Measurements from ENCODE around the gene SRF. TPM values are rescaled to one million over a fixed set of nuclear protein-coding genes. Genes with fewer than 3 reads are reported as not detected.

The SRF gene
- total RNA-seq, 1 experiment from 2014 or later: 46.2 TPM

DNA sequence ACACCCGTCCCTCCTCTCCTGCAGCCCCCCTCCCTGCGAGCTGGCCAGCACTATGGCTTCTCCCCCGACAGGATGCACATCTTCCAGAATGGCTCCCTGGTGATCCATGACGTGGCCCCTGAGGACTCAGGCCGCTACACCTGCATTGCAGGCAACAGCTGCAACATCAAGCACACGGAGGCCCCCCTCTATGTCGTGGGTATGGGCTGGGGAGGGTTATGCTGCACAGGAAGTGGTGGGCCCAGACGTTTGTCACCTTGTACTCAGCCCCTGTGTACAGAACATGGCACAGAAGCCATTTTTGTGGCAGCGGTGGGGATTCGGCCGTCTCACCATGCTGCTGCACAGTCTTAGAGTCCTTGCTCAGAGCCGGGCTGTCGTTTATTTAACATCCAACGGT lies 29.0 kb upstream of the SRF start:
- POLR2A ChIA-PET: no interaction called here
- H3K27ac Mint-ChIP-seq: no peak overlapping the region
- DNase-seq (ENCODE audit: low spot score): no peak
- no peak overlapping the region for H3K4me3 Mint-ChIP-seq
- H3K9me3 Mint-ChIP-seq: no peaks in the 10 kb centered on the region
- H3K4me1 Mint-ChIP-seq: peaks cover 10% of the 10 kb centered on the region
- CTCF ChIA-PET: interaction anchor here (2.6 to 3.2 kb wide), 2 partner anchors 66 to 71 kb away, joined by 39 to 50 read pairs; partner anchors contain the start of gene PTK7
- H3K27me3 Mint-ChIP-seq (ENCODE audit: low read depth): no peaks in the 10 kb centered on the region; the same call in 1 of the 2 replicates
- peaks cover 12% of the 10 kb centered on the region for H3K36me3 Mint-ChIP-seq
- TF ChIP-seq TEAD4 (CRISPR knock-in tag; IDR thresholded peaks at IDR 0.05): no peak
- no peak for TF ChIP-seq HMGA2 (CRISPR knock-in tag; IDR thresholded peaks at IDR 0.05)
- TF ChIP-seq, protein P1, sequence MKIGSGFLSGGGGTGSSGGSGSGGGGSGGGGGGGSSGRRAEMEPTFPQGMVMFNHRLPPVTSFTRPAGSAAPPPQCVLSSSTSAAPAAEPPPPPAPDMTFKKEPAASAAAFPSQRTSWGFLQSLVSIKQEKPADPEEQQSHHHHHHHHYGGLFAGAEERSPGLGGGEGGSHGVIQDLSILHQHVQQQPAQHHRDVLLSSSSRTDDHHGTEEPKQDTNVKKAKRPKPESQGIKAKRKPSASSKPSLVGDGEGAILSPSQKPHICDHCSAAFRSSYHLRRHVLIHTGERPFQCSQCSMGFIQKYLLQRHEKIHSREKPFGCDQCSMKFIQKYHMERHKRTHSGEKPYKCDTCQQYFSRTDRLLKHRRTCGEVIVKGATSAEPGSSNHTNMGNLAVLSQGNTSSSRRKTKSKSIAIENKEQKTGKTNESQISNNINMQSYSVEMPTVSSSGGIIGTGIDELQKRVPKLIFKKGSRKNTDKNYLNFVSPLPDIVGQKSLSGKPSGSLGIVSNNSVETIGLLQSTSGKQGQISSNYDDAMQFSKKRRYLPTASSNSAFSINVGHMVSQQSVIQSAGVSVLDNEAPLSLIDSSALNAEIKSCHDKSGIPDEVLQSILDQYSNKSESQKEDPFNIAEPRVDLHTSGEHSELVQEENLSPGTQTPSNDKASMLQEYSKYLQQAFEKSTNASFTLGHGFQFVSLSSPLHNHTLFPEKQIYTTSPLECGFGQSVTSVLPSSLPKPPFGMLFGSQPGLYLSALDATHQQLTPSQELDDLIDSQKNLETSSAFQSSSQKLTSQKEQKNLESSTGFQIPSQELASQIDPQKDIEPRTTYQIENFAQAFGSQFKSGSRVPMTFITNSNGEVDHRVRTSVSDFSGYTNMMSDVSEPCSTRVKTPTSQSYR (CRISPR knock-in tag; IDR thresholded peaks at IDR 0.05): no peak
- no peak for TF ChIP-seq GABPB1 (CRISPR knock-in tag; IDR thresholded peaks at IDR 0.05)
- TF ChIP-seq, protein P2, sequence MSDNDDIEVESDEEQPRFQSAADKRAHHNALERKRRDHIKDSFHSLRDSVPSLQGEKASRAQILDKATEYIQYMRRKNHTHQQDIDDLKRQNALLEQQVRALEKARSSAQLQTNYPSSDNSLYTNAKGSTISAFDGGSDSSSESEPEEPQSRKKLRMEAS (CRISPR knock-in tag; IDR thresholded peaks at IDR 0.05): no peak
- TF ChIP-seq JAZF1 (CRISPR knock-in tag; IDR thresholded peaks at IDR 0.05): no peak
- TF ChIP-seq, protein P3, sequence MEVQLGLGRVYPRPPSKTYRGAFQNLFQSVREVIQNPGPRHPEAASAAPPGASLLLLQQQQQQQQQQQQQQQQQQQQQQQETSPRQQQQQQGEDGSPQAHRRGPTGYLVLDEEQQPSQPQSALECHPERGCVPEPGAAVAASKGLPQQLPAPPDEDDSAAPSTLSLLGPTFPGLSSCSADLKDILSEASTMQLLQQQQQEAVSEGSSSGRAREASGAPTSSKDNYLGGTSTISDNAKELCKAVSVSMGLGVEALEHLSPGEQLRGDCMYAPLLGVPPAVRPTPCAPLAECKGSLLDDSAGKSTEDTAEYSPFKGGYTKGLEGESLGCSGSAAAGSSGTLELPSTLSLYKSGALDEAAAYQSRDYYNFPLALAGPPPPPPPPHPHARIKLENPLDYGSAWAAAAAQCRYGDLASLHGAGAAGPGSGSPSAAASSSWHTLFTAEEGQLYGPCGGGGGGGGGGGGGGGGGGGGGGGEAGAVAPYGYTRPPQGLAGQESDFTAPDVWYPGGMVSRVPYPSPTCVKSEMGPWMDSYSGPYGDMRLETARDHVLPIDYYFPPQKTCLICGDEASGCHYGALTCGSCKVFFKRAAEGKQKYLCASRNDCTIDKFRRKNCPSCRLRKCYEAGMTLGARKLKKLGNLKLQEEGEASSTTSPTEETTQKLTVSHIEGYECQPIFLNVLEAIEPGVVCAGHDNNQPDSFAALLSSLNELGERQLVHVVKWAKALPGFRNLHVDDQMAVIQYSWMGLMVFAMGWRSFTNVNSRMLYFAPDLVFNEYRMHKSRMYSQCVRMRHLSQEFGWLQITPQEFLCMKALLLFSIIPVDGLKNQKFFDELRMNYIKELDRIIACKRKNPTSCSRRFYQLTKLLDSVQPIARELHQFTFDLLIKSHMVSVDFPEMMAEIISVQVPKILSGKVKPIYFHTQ (CRISPR knock-in tag; IDR thresholded peaks at IDR 0.05): no peak
- no peak for ATAC-seq

DNA sequence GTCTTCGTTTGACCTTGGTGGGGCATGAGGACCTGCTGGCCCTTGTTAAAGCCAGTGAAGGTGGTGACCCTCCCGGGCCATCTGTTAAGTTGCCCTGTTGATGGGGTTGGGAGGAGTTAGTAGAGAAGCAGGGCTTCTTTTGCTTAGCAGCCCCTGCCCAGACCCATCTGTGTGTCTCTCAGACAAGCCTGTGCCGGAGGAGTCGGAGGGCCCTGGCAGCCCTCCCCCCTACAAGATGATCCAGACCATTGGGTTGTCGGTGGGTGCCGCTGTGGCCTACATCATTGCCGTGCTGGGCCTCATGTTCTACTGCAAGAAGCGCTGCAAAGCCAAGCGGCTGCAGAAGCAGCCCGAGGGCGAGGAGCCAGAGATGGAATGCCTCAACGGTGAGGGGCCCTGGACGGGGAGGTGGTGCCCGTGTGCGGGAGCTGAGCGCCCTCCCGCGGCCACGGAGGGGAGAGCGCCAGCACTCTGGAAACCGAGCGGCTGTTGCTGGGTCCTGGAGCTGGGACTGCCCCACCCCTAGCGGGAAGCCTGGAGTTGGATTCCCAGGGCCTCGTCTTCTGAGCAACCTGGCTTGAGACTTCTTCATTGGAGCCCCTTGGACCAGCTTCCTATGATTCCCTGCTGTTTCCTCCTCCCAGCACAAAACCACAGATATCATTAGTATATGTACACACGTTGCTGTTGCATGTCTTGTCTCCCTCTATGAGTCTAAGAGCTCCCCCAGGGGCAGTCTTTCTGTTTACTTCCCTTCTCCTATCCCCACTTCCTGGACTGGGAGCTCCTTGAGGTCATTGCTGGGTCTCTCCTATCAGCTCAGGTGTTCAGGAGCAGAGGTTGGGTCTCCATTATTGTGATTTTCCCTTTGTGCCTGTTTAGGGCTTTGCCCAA lies 27.6 kb upstream of the SRF start:
- no peaks in the 10 kb centered on the region for H3K9me3 Mint-ChIP-seq
- H3K36me3 Mint-ChIP-seq: peaks cover 16% of the 10 kb centered on the region
- CTCF ChIA-PET: interaction anchor here (0.6 to 3.2 kb wide), 60 partner anchors 8 to 446 kb away, joined by 3 to 50 read pairs (median 4); partner anchors contain the start of genes CUL7, CUL9, DNPH1 and GNMT
- DNase-seq (ENCODE audit: low spot score) (peak; percentile 94), ATAC-seq (peak; percentile 94)
- POLR2A ChIA-PET: interaction anchor here (0.6 to 1.8 kb wide), 8 partner anchors 27 to 232 kb away, joined by 3 to 10 read pairs (median 6); partner anchors contain the start of genes CUL7, KLC4, KLHDC3 and MEA1
- peak overlapping the region; percentile 14; the same call in 1 of the 2 replicates for H3K4me3 Mint-ChIP-seq
- no peaks in the 10 kb centered on the region; the same call in 1 of the 2 replicates for H3K27me3 Mint-ChIP-seq (ENCODE audit: low read depth)
- peaks cover 10% of the 10 kb centered on the region for H3K4me1 Mint-ChIP-seq
- H3K27ac Mint-ChIP-seq: peak overlapping the region; percentile 90
- TF ChIP-seq, protein P4, sequence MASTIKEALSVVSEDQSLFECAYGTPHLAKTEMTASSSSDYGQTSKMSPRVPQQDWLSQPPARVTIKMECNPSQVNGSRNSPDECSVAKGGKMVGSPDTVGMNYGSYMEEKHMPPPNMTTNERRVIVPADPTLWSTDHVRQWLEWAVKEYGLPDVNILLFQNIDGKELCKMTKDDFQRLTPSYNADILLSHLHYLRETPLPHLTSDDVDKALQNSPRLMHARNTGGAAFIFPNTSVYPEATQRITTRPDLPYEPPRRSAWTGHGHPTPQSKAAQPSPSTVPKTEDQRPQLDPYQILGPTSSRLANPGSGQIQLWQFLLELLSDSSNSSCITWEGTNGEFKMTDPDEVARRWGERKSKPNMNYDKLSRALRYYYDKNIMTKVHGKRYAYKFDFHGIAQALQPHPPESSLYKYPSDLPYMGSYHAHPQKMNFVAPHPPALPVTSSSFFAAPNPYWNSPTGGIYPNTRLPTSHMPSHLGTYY (CRISPR knock-in tag; IDR thresholded peaks at IDR 0.05): no peak
- TF ChIP-seq ZBTB21 (CRISPR knock-in tag; IDR thresholded peaks at IDR 0.05; ENCODE audit: borderline replicate concordance) (no peak), NFYB (CRISPR knock-in tag; conservative IDR thresholded peaks at IDR 0.05; ENCODE audit: low read depth) (no peak), ZNF121 (CRISPR knock-in tag; IDR thresholded peaks at IDR 0.05) (no peak), GABPB1 (CRISPR knock-in tag; IDR thresholded peaks at IDR 0.05) (peak; percentile 56; the same call in 1 of the 2 replicates), OVOL2 (CRISPR knock-in tag; IDR thresholded peaks at IDR 0.05; ENCODE audit: borderline replicate concordance) (no peak), ETV6 (CRISPR knock-in tag; IDR thresholded peaks at IDR 0.05) (peak; percentile 79), GRHL2 (CRISPR knock-in tag; IDR thresholded peaks at IDR 0.05; ENCODE audit: insufficient replicate concordance, severe bottlenecking) (no peak), NR1H2 (CRISPR knock-in tag; IDR thresholded peaks at IDR 0.05) (no peak), TEAD1 (CRISPR knock-in tag; IDR thresholded peaks at IDR 0.05) (peak; percentile 87; the same call in 1 of the 2 replicates), CREM (CRISPR knock-in tag; IDR thresholded peaks at IDR 0.05) (no peak), ELF4 (CRISPR knock-in tag; IDR thresholded peaks at IDR 0.05; ENCODE audit: low read depth) (no peak)
- TF ChIP-seq, protein P2 (CRISPR knock-in tag; IDR thresholded peaks at IDR 0.05): peak; percentile 73
- TF ChIP-seq, protein P5, sequence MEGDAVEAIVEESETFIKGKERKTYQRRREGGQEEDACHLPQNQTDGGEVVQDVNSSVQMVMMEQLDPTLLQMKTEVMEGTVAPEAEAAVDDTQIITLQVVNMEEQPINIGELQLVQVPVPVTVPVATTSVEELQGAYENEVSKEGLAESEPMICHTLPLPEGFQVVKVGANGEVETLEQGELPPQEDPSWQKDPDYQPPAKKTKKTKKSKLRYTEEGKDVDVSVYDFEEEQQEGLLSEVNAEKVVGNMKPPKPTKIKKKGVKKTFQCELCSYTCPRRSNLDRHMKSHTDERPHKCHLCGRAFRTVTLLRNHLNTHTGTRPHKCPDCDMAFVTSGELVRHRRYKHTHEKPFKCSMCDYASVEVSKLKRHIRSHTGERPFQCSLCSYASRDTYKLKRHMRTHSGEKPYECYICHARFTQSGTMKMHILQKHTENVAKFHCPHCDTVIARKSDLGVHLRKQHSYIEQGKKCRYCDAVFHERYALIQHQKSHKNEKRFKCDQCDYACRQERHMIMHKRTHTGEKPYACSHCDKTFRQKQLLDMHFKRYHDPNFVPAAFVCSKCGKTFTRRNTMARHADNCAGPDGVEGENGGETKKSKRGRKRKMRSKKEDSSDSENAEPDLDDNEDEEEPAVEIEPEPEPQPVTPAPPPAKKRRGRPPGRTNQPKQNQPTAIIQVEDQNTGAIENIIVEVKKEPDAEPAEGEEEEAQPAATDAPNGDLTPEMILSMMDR (IDR thresholded peaks at IDR 0.05): peak; percentile 92
- TF ChIP-seq, protein P6, sequence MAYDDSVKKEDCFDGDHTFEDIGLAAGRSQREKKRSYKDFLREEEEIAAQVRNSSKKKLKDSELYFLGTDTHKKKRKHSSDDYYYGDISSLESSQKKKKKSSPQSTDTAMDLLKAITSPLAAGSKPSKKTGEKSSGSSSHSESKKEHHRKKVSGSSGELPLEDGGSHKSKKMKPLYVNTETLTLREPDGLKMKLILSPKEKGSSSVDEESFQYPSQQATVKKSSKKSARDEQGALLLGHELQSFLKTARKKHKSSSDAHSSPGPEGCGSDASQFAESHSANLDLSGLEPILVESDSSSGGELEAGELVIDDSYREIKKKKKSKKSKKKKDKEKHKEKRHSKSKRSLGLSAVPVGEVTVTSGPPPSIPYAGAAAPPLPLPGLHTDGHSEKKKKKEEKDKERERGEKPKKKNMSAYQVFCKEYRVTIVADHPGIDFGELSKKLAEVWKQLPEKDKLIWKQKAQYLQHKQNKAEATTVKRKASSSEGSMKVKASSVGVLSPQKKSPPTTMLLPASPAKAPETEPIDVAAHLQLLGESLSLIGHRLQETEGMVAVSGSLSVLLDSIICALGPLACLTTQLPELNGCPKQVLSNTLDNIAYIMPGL (CRISPR knock-in tag; IDR thresholded peaks at IDR 0.05): peak; percentile 90
- TF ChIP-seq, protein P7, sequence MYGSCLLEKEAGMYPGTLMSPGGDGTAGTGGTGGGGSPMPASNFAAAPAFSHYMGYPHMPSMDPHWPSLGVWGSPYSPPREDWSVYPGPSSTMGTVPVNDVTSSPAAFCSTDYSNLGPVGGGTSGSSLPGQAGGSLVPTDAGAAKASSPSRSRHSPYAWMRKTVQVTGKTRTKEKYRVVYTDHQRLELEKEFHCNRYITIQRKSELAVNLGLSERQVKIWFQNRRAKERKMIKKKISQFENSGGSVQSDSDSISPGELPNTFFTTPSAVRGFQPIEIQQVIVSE (CRISPR knock-in tag; IDR thresholded peaks at IDR 0.05; ENCODE audit: borderline replicate concordance): no peak

All from WTC11 (cell line).